Activated CD4-positive, alpha-beta T cell treated with anti-CD3 and anti-CD28 coated beads, Interleukin-2, amount 50 U/mL, for 16 hours (primary cell): ENCODE data around the gene SLC4A2.
A peak's percentile ranks its signal among the peaks of the same experiment; 100 is the strongest.
"Not testable (repeated sequence)": the region's sequence is repeated elsewhere in the genome, so short reads cannot be mapped to it uniquely, and the experiment has no call there.

Experiments
- DNase-seq: peaks from one replicate; pipeline ENCODE4 v3.0.0-alpha.2; 2020

Gene SLC4A2

GRCh38 chr7:151059367-151060112 is at the start of gene SLC4A2:
Gene SLC4A2, plus strand, starts transcription at chr7:151059589. Its CDS starts 2,399 bp downstream, at chr7:151061988.
- peak; percentile 72 for DNase-seq

- no peak for DNase-seq
Measured at GRCh38 chr7:151010037-151010306, 49.4 kb upstream of the SLC4A2 start.

- DNase-seq, result peak; percentile 48
Measured at GRCh38 chr7:151010307-151011096, 48.9 kb upstream of the SLC4A2 start.

GRCh38 chr7:151011097-151011409 is 48.3 kb upstream of the SLC4A2 start:
- no peak for DNase-seq

GRCh38 chr7:151011616-151012015 is 47.8 kb upstream of the SLC4A2 start:
- DNase-seq, result not testable (repeated sequence)

GRCh38 chr7:151012031-151012692 is 47.2 kb upstream of the SLC4A2 start:
- DNase-seq, result no peak

GRCh38 chr7:151012911-151013347 is 46.5 kb upstream of the SLC4A2 start:
- no peak for DNase-seq

- no peak for DNase-seq
Measured at GRCh38 chr7:151013356-151013732, 46.0 kb upstream of the SLC4A2 start.

GRCh38 chr7:151013733-151014497 is 45.5 kb upstream of the SLC4A2 start:
- peak; percentile 93 for DNase-seq

- DNase-seq, result no peak
Measured at GRCh38 chr7:151014950-151015349, 44.4 kb upstream of the SLC4A2 start.

GRCh38 chr7:151015967-151016366 is 43.4 kb upstream of the SLC4A2 start:
- DNase-seq, result no peak

GRCh38 chr7:151016505-151016904 is 42.9 kb upstream of the SLC4A2 start:
- no peak for DNase-seq

GRCh38 chr7:151016942-151017341 is 42.4 kb upstream of the SLC4A2 start:
- no peak for DNase-seq

GRCh38 chr7:151017370-151017952 is 41.9 kb upstream of the SLC4A2 start:
- DNase-seq, result no peak

GRCh38 chr7:151017953-151018420 is 41.4 kb upstream of the SLC4A2 start:
- DNase-seq, result peak; percentile 79

- no peak for DNase-seq
Measured at GRCh38 chr7:151018421-151019129, 40.8 kb upstream of the SLC4A2 start.

GRCh38 chr7:151019130-151019447 is 40.3 kb upstream of the SLC4A2 start:
- DNase-seq, result no peak

GRCh38 chr7:151020231-151020630 is 39.2 kb upstream of the SLC4A2 start:
- DNase-seq, result no peak

- DNase-seq, result no peak
Measured at GRCh38 chr7:151023232-151023631, 36.2 kb upstream of the SLC4A2 start.

- DNase-seq, result no peak
Measured at GRCh38 chr7:151024435-151025056, 34.8 kb upstream of the SLC4A2 start, which contains the start of gene ATG9B. Gene ATG9B, minus strand, starts transcription at chr7:151024494. Its CDS starts 71 bp downstream, at chr7:151024423.

GRCh38 chr7:151025924-151026671 is 33.3 kb upstream of the SLC4A2 start:
- DNase-seq, result no peak
